HG03432 (cell line): Measurements from ENCODE around the gene CDK5RAP3.
"Not testable (repeated sequence)": the region's sequence is repeated elsewhere in the genome, so short reads cannot be mapped to it uniquely, and the experiment has no call there.

Experiments used
- ATAC-seq: cut with Tn5 transposase; IDR thresholded peaks from one replicate; pipeline ENCODE4 v1.9.1; 2021; ENCODE audit warnings: mild to moderate bottlenecking, moderate library complexity; ENCODE audit not compliant: unreplicated experiment

CDK5RAP3 gene

DNA sequence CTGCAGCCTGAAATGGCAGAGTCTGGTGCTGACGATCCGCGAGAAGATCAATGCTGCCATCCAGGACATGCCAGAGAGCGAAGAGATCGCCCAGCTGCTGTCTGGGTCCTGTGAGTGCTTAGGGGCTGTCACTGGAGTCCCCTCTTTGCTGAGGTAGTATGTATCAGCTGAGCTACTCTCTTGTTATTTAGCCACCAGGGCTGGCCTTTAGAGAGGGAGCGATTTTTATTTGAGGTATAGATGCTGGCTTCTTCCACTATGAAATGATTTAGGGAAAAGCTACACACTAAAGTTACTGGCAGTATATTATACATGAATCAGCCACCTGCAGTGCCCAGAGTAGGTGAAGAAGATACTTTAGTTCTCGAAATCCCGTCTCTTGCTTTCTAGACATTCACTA, 2.6 kb downstream of the CDK5RAP3 start:
- no peak for ATAC-seq

DNA sequence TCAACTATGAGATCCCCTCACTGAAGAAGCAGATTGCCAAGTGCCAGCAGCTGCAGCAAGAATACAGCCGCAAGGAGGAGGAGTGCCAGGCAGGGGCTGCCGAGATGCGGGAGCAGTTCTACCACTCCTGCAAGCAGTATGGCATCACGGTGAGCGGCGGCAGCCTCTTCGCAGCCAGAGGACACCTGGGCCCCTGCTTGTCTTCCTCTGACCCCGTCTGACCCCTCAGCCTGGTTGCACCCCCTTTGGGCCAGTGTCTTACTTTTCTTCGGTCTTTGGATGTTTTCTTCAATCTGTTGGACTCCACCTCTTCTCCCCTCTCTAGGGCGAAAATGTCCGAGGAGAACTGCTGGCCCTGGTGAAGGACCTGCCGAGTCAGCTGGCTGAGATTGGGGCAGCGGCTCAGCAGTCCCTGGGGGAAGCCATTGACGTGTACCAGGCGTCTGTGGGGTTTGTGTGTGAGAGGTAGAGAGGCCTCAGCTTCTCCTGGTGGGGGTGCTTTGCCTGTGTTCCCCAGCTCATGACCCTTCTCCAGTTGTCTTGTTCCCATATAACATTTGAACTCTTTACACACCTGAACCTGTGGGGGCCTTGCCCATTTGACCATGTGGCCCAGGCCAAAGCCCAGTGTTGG, 4.4 kb downstream of the CDK5RAP3 start:
- no peak for ATAC-seq

DNA sequence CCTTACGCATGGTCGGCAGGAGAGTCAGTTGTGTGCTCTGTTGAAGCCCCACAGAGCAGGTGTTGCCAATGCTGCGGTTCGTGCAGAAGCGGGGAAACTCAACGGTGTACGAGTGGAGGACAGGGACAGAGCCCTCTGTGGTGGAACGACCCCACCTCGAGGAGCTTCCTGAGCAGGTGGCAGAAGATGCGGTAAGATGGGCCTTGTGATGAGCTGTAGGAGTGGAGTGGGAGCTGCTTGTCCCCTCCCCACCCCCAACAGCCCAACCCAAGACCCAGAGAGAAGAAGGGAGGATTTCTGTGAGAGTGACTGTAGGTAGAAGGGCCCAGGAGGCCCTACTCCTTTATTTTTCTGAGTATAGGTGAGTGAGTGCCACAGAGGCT, 4.9 kb downstream of the CDK5RAP3 start:
- ATAC-seq, result no peak

DNA sequence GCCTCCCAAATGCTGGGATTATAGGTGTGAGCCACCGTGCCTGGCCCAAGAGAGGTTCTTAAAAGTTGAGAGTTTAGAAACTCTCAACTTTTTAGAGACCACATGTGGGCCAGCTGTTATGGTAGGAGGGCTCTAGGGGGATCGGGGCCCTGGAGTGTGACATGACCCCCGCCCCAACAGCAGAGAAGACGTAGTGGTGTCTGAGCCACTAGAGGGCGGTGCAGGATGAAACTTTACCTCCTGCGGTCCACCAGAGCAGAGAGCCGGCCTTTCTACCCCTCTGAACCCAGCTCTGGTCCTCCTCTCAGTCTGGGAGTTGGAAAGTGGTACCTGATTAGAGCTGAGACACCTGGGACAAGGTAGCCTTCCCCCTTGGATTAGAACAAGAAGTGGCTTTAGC, 7.4 kb downstream of the CDK5RAP3 start:
- no peak for ATAC-seq

DNA sequence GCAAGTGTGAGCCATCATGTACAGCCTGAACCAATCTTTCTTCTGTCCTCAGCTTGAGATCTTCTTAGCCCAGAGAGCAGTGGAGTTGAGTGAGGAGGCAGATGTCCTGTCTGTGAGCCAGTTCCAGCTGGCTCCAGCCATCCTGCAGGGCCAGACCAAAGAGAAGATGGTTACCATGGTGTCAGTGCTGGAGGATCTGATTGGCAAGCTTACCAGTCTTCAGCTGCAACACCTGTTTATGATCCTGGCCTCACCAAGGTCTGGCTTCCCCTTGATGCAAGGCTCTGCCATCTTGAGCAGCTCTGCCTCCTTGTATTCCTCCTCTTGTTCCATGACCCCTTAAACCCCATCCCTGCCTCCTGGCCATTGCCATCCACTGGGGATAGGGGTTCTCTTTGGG, 9.6 kb downstream of the CDK5RAP3 start:
- ATAC-seq, result no peak

DNA sequence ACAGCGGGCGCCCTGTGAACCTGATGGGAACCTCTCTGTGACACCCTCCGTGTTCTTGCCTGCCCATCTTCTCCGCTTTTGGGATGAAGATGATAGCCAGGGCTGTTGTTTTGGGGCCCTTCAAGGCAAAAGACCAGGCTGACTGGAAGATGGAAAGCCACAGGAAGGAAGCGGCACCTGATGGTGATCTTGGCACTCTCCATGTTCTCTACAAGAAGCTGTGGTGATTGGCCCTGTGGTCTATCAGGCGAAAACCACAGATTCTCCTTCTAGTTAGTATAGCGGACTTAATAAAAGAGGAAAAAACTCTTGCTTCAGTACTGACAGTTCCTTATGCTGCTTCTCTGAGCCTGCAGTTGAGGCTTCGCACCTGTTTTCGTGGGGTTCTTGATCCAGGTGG, 10.5 kb downstream of the CDK5RAP3 start:
- no peak for ATAC-seq

DNA sequence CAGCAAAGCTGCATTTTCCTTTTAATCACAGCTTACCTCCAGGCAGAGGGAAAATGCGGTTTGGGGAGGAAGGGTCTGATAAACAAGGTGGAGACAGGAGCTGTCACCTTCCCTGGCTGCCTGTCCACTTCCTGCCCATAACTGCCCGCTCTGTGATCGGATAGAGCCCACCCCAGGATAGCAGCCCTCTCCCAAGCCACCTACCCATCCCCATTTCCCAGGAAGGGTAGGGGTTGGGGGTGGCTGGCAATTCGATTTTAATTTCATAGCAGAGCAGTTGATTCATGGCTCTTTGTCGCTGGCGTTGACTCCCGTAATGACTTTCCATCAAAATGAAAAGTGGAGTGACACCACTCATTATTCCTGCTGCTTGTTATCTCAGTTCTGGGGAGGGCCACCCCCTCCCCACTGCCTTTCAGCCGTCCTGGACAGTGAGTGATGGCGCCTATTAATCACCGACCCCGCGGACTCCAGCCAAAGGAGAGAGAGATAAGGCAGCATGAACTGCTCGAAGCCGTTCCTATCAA, 11.2 kb downstream of the CDK5RAP3 start:
- no peak for ATAC-seq

DNA sequence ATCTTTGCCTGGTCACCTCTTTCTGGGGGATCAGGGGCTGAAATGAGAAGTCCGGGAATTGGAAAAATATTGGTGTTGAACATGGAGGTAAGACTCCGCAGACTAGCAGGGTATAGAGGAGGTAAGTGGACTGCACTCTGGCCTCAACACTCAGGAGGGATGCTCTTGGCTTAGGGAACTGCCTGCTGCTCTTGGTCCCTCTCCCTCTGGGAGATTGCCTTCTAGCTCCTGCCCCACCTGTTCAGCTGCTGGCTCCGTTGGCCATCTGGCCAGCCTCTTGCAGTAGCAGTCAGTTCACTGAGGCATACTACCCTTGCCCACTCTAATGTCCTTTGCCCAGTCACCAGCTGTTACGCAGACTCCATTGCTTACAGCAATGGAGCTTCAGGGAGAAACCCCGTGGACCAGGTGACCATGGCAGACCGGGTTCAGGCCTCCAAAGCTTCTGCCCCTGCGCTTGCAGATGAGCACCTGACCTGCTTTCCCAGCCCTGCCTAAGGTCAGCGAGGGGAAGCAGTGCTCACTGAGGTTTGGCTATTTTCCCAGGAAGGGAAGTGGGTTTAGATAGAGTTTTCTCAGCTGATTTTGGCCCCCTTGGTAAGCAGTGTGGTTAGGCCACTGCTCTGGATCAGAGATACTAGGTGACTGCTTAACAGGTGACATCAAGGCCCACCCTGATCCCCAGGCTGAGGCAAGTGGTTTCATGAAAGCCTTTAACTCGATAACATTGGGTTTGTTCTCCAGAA, 11.9 kb downstream of the CDK5RAP3 start:
- no peak for ATAC-seq

DNA sequence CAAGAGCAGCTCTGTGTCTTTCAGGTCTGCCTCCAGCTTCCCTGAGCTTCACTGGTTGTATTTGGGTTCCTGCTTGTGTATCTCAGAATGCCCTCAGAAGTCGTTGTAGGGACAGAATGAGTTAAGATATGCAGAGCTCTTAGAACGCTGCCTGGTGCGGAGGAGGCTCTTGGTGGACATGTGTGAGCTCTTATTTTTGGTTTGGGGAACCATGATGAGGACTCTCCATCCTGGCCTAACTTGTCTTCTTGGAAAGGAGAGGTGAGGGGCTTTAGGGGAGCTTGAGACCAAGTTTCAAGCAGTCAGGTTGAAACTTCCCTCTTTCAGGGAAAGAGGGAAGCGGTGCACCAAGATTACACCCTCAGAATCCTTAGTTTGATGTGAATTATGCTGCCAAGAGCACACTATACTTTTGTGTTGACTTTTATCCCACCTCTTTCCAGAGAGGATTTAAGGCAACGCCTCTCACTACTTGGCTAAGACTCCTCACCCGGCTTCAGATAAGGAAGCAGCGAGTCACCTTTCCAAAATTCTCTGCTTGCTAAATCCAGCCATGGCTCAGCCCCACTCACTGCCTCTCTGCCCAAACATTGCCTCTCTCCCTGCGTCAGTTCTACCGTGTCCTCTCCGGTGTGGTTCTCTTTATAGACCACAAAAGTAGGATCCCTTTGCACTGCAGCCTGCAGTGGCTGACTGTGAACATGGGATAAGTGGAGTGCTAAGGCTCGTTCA, 12.7 kb downstream of the CDK5RAP3 start:
- no peak for ATAC-seq

DNA sequence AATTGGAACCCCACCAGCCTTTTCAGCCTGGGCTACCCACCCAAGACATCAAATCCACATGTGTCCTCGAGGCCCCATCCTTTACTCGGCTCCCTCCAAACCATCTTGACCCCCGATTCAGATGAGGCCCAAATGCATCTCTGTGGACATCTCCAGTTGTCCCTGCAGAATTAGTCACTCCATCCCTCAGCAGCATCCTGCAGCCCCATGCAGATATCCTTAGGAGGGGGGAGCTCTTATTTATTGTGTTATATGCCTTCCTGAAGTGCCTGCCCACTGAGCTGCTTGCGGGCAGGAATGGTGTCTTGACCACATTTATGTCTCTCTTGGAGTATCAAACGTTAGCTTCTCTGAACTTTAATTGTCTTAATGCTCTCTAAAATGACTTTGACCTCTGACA, 15.6 kb downstream of the CDK5RAP3 start:
- no peak for ATAC-seq

DNA sequence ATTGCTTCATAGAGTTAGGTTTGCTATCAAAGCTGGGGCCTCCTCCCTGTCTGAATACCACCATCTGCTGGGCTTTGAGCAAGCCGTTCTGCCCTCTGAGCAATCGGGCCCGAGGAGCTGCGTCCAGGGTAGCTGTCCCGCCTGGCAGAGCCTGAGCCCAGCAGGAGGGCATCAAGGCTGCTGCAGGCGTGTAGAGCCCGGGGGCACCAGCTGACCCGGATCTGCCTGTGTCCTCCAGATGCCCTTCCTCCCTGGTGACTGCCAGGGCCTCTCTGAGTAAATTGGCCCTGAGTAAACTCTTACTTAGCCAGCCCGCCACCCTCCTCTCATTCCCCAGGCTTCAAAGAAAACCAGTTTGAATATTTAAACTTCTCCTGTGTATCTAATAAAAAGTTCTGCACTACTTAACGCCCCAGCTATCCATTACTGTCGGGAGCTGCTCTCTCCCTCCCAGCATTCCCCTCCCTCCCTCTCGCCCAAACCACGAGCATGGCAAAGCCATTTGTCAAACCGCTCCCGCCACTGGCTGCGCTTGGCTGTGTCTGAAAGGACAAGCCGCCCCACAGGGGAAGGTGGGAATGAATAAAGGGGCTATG, 16.4 kb downstream of the CDK5RAP3 start:
- ATAC-seq, result no peak

DNA sequence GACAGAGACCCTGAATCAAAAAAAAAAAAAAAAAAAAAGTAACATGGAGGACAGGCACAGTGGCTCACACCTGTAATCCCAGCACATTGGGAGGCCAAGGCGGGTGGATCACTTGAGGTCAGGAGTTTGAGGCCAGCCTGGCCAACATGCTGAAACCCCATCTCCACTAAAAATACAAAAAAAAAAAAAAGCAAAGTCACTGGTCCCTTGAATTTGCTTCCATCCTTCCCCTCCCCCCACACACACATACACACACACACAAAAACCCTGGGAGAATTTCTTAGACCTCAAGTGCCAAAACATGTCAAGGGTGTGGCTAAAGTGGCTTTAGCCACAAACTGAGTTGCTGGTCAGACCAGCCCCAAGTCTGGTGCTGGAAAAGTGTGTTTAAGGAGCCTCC, 17.5 kb downstream of the CDK5RAP3 start:
- ATAC-seq, result not testable (repeated sequence)

DNA sequence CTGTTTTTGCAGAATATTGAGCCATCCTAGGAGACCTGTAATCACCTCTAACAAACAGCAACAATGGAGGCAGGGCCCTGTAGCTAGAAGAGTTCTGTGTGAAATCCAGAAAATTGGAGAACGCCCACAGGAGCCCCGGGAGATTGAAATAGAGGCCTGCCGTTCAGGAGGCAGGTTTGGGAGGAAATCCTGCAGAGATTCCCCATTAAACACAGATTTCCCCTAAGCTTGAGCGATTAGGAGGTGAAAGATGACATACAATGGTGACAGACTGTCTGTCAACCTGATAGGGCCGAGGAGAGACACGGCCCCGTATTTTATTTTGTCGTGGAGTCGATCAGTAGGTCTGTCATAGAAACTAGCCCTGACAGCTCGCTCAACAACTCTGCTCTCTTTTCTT, 18.2 kb downstream of the CDK5RAP3 start:
- no peak for ATAC-seq

DNA sequence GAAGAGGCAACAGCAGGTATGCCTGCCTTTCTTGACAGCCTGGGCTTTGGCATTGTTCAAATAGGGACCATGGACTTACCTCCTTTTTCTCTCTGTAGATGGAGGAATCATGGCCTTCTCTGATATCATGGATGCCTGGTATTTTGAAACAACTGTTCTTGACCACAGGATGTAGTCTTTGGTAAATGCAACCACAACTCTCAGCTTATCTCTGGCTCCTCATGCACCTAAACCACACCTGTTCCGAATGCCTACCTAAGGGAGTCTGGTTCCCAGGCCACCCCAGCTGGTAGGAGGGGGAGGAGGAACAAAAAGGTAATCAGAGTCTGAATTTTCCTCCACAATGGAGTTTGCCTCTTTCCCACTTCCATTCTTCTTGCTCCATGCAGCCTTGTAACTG, 18.8 kb downstream of the CDK5RAP3 start:
- no peak for ATAC-seq

DNA sequence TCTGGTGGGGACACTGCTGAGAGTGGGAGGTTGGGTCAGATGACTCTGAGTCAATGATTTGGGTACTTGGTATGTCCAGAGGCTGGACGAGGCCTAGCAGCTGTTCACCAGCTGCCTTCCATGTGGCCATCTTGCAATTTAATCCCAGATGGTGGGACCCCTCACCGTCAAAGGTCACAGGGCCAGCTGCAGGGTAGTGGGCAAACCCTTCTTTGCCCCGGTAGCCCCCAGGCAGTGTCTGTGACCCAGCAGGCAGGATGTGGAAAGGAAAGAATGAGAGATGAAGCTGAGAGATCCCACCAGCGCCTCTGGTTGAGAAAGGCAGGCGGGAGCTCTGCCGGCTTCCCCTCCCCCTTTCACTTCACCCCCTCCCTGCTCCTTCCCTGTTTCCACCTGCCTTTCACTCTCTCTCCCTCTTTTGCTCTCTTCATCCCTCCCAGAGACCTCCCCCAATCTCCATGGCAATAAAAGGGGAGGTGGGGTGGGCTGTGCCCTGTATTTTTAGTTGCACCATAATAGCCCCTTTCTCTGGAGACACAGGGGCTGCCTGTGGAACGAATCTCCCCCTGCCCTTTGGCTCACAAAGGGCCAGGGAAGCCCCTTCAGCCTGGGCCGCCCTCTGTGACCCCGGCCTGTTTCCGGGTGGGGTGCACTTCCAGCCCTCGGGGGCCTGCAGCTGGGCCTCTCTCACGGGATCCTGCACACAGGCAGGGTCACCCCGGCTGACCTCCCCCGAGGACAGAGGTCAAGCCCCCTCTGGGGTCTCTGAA, 20.2 kb downstream of the CDK5RAP3 start:
- no peak for ATAC-seq

DNA sequence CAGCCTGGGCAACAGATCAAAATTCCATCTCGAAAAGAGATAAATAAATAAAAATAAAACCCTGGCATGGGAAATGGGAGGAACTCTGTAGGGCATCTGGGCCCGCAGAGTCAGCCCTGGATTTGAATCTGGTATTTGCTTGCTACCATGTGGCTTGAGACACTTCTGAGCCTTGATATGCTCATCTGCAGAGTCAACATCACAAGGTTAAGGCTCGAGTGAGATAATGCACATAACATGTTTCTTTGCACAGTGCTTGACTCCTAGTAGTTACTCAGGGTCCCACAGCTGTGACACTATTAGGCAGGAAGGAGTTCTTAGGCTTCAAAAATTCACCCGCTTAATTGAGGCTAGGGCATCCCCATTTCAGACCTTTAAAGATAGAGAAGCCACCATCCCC, 21.3 kb downstream of the CDK5RAP3 start:
- ATAC-seq, result no peak

DNA sequence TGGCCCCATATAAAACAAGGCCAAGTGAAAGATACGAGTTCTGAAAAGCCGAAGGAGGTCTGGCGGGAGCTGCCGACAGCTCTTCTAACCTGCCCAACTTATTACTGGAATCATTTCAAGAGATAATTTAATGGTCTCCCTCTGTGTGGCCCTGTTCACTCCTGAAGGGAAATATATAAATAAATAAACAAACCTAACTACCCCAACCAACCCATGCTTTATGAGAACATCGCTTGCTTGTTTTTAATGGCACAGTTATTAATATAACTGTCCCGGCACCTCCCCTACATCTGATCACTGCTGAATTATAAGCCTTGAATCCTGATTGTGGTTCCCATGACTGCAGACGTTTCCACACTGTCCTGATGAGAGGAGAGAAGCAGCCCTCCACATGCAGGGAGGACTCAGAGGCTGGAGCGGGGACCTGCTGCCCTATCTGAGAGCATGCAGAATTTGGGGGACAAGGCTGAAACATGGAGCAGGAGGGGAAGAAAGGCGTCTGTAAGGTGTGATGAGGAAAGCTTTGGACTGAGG, 22.2 kb downstream of the CDK5RAP3 start:
- ATAC-seq, result no peak

DNA sequence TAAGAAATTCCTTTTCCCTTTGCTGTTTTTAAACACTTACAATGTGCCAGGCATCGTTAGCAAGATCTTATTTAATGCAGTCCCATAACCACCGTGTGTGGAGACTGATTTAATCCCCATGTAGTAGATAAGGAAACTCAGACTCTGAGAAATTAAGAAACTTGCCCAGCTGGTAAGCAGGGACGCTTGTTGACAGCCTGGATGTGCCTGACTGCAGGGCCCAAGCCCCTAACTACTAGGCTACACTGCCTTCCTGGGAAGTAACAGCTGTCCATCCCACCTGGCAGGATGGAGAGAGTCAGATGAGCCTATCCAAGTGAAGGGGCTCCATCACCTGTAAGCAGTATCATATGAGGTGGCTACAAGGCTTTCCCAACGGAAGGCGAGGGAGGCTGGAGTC, 23.1 kb downstream of the CDK5RAP3 start:
- no peak for ATAC-seq

DNA sequence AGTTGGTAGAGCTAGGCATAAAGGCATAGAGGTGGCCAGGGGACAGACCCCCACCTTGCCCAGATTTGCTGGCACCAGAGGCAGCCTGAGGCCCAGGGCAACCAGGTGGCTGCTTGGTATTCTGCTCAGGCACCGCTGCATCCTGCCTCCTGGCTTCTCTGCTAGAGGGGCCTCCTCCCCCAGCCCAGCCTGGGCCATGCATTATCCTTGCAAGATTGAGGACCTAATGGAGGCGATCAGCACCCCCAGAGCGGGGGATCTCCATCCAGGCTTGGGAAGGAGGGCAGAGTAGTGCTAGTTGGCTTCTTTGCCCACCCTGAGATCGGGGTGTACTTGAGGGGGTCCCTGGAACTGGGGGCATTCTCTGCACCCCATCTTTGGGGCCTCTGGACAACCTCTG, 23.8 kb downstream of the CDK5RAP3 start:
- no peak for ATAC-seq

DNA sequence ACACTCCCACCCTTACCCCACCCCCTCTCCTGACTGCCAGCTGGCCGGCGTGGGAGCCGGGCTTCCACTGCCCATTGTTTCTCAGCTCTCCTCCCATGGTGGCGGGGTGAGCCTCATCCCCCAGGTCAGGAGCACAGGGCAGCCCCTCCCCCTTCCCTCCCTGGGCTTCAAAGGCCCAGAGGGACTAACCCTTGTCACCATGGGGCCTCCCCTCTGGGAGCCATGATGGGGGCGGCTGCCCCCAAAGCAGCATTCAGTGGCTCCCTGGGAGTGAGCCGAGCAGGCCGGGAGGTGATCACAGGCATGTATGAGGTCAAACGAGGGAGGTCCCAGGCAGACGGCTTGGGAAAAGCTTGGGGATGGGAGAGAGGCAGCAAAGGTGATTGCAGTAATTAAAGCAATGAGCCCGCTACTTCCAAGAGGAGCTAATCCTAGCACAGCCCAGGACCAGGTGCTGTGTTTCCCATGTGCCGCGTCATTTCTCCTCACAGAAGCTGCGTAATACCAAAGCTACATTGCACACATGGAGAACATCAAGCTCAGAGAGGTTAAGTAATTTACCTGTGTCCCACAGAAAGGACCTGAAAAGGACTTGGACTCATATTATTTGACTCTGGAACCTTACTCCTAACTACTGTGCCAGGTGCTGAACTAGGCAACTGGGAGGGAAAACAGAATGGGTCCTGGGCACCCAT, 24.5 kb downstream of the CDK5RAP3 start:
- no peak for ATAC-seq
